SK-N-SH treated with all-trans-retinoic acid at 6 μM for 48 hours (cell line): Measurements from ENCODE around the gene HMCN2.

ENCODE experiments used
- BACH2 ChIP-seq: fragments of 250-450 bp; sonication (Bioruptor Pico); IDR thresholded peaks from 2 replicates; pipeline ENCODE4 v1.9.0; 2021; ENCODE audit warnings: mild to moderate bottlenecking, borderline replicate concordance
- CSDC2 ChIP-seq: fragments of 250-450 bp; sonication (Bioruptor Pico); IDR thresholded peaks from 2 replicates; pipeline ENCODE4 v1.5.0; 2020; ENCODE audit warnings: mild to moderate bottlenecking, moderate library complexity
- ESRRG ChIP-seq: fragments of 250-450 bp; sonication (Bioruptor Pico); IDR thresholded peaks from 2 replicates; pipeline ENCODE4 v1.6.1; 2021; ENCODE audit warnings: mild to moderate bottlenecking
- GLIS3 ChIP-seq: fragments of 250-450 bp; sonication (Bioruptor Pico); IDR thresholded peaks from 2 replicates; pipeline ENCODE4 v1.5.0; 2020; ENCODE audit warnings: mild to moderate bottlenecking, moderate library complexity
- OSR1 ChIP-seq: fragments of 250-450 bp; sonication (Bioruptor Pico); IDR thresholded peaks from 2 replicates; pipeline ENCODE4 v1.8.0; 2022; ENCODE audit warnings: moderate library complexity, mild to moderate bottlenecking, inconsistent platforms
- RARB ChIP-seq: fragments of 250-450 bp; sonication (Bioruptor Pico); IDR thresholded peaks from 2 replicates; pipeline ENCODE4 v1.8.0; 2021; ENCODE audit warnings: mild to moderate bottlenecking, moderate library complexity
- SNAI2 ChIP-seq: fragments of 250-450 bp; sonication (Bioruptor Pico); IDR thresholded peaks from 2 replicates; pipeline ENCODE4 v1.5.0; 2020; ENCODE audit warnings: mild to moderate bottlenecking, moderate library complexity
- TOX ChIP-seq: fragments of 250-450 bp; sonication (Bioruptor Pico); IDR thresholded peaks from 2 replicates; pipeline ENCODE4 v1.8.0; 2021; ENCODE audit warnings: mild to moderate bottlenecking, moderate library complexity, borderline replicate concordance
- ZC3H10 ChIP-seq: fragments of 250-450 bp; sonication (Bioruptor Pico); IDR thresholded peaks from 2 replicates; pipeline ENCODE4 v1.5.1; 2021; ENCODE audit warnings: mild to moderate bottlenecking, moderate library complexity
- ZFP3 ChIP-seq: fragments of 250-450 bp; sonication (Bioruptor Pico); IDR thresholded peaks from 2 replicates; pipeline ENCODE4 v1.5.0; 2020; ENCODE audit warnings: mild to moderate bottlenecking, moderate library complexity
- ZFP30 ChIP-seq: fragments of 450-650 bp; formaldehyde crosslinking; IDR thresholded peaks from 2 replicates; pipeline ENCODE4 v1.5.0; 2022; ENCODE audit warnings: mild to moderate bottlenecking, moderate library complexity
- ZNF8 ChIP-seq: fragments of 450-650 bp; formaldehyde crosslinking; IDR thresholded peaks from 2 replicates; pipeline ENCODE4 v1.5.0; 2020; ENCODE audit warnings: mild to moderate bottlenecking, moderate library complexity
- TF ChIP-seq, protein P1 (sequence below): fragments of 250-450 bp; sonication (Bioruptor Pico); IDR thresholded peaks from 2 replicates; pipeline ENCODE4 v1.8.0; 2020; ENCODE audit warnings: mild to moderate bottlenecking, moderate library complexity, borderline replicate concordance
- TF ChIP-seq, protein P2 (sequence below): fragments of 250-450 bp; sonication (Bioruptor Pico); IDR thresholded peaks from 2 replicates; pipeline ENCODE4 v1.8.0; 2021; ENCODE audit warnings: low read depth, mild to moderate bottlenecking, moderate library complexity, borderline replicate concordance

DNA sequence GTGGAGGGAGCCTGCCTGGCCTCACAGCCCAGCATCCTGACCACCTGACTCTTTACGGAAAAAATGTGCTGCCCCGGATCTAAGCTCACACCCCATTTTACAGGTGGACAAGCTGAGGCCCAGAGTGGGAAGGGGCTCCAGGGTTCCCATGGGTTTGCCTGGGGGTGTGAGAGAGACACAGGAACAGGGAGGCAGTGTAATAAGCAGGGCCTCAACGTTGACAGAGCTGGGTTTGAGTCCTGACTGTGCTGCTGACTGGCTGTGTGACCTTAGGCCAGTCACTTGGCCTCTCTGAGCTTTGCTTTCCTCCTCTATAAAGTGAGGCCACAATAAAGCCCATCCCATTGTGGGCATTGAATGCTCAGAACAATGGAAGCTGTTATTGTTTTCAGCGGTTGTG, 73.7 kb downstream of the HMCN2 start:
- TF ChIP-seq, protein P1, sequence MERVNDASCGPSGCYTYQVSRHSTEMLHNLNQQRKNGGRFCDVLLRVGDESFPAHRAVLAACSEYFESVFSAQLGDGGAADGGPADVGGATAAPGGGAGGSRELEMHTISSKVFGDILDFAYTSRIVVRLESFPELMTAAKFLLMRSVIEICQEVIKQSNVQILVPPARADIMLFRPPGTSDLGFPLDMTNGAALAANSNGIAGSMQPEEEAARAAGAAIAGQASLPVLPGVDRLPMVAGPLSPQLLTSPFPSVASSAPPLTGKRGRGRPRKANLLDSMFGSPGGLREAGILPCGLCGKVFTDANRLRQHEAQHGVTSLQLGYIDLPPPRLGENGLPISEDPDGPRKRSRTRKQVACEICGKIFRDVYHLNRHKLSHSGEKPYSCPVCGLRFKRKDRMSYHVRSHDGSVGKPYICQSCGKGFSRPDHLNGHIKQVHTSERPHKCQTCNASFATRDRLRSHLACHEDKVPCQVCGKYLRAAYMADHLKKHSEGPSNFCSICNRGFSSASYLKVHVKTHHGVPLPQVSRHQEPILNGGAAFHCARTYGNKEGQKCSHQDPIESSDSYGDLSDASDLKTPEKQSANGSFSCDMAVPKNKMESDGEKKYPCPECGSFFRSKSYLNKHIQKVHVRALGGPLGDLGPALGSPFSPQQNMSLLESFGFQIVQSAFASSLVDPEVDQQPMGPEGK: no peak
- no peak for TF ChIP-seq ZFP30 (CRISPR knock-in tag)
- no peak for TF ChIP-seq ZNF8
- no peak for TF ChIP-seq OSR1 (CRISPR knock-in tag)
- TF ChIP-seq BACH2 (CRISPR knock-in tag): no peak
- TF ChIP-seq RARB (CRISPR knock-in tag): no peak
- no peak for TF ChIP-seq ESRRG (CRISPR knock-in tag)
- TF ChIP-seq TOX (CRISPR knock-in tag): no peak
- no peak for TF ChIP-seq CSDC2 (CRISPR knock-in tag)
- TF ChIP-seq GLIS3 (CRISPR knock-in tag): no peak
- TF ChIP-seq SNAI2: no peak
- no peak for TF ChIP-seq ZFP3
- TF ChIP-seq ZC3H10: no peak
- TF ChIP-seq, protein P2, sequence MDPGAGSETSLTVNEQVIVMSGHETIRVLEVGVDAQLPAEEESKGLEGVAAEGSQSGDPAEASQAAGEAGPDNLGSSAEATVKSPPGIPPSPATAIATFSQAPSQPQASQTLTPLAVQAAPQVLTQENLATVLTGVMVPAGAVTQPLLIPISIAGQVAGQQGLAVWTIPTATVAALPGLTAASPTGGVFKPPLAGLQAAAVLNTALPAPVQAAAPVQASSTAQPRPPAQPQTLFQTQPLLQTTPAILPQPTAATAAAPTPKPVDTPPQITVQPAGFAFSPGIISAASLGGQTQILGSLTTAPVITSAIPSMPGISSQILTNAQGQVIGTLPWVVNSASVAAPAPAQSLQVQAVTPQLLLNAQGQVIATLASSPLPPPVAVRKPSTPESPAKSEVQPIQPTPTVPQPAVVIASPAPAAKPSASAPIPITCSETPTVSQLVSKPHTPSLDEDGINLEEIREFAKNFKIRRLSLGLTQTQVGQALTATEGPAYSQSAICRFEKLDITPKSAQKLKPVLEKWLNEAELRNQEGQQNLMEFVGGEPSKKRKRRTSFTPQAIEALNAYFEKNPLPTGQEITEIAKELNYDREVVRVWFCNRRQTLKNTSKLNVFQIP (CRISPR knock-in tag): no peak
